H9 (cell line): ENCODE data around the gene STARD3. TPM values are rescaled to one million over a fixed set of nuclear protein-coding genes. Genes with fewer than 3 reads are reported as not detected.
A peak's percentile ranks its signal among the peaks of the same experiment; 100 is the strongest.

Experiments
- DNase-seq: peaks from one replicate; pipeline ENCODE4 v3.0.0-alpha.2; 2017
- H2AFZ ChIP-seq: one replicate; pipeline ENCODE4 v1.6.1; 2013; ENCODE audit warnings: mild to moderate bottlenecking, low read length, control low read depth, moderate library complexity
- H2AK5ac ChIP-seq: 2 replicates; pipeline ENCODE4 v1.6.1; 2013; ENCODE audit warnings: low read length, control low read depth, mixed read lengths; ENCODE audit not compliant: insufficient read length
- H2BK120ac ChIP-seq: one replicate; pipeline ENCODE4 v1.6.1; 2013; ENCODE audit warnings: low read depth, mild to moderate bottlenecking, low read length, control low read depth, inconsistent platforms; ENCODE audit not compliant: poor library complexity, severe bottlenecking
- H2BK12ac ChIP-seq: 2 replicates; pipeline ENCODE4 v1.6.1; 2013; ENCODE audit warnings: low read length, control low read depth, mixed read lengths, low read depth; ENCODE audit not compliant: insufficient read length
- H2BK15ac ChIP-seq: 2 replicates; pipeline ENCODE4 v1.6.1; 2013; ENCODE audit warnings: low read depth, low read length, control low read depth
- H2BK20ac ChIP-seq: one replicate; pipeline ENCODE4 v1.6.1; 2013; ENCODE audit warnings: low read depth, mild to moderate bottlenecking, low read length, control low read depth, inconsistent platforms; ENCODE audit not compliant: poor library complexity, severe bottlenecking
- H2BK5ac ChIP-seq: 2 replicates; pipeline ENCODE4 v1.6.1; 2013; ENCODE audit warnings: low read length, control low read depth, mixed read lengths; ENCODE audit not compliant: insufficient read length
- H3K14ac ChIP-seq: 2 replicates; pipeline ENCODE4 v1.6.1; 2013; ENCODE audit warnings: low read length, control low read depth; ENCODE audit not compliant: insufficient read depth
- H3K18ac ChIP-seq: 2 replicates; pipeline ENCODE4 v1.6.1; 2013; ENCODE audit warnings: low read depth, mild to moderate bottlenecking, mixed read lengths, low read length, control low read depth; ENCODE audit not compliant: insufficient read length
- H3K23ac ChIP-seq: 2 replicates; pipeline ENCODE4 v1.6.1; 2013; ENCODE audit warnings: low read length, control low read depth, mixed read lengths, low read depth; ENCODE audit not compliant: insufficient read length
- H3K23me2 ChIP-seq: 2 replicates; pipeline ENCODE4 v1.6.1; 2013; ENCODE audit warnings: low read depth, mild to moderate bottlenecking, mixed read lengths, low read length, control low read depth; ENCODE audit not compliant: insufficient read length, poor library complexity, severe bottlenecking
- H3K27ac ChIP-seq: 2 replicates; pipeline ENCODE4 v1.5.1; 2013; ENCODE audit warnings: low read length, control low read depth, mixed read lengths, low read depth; ENCODE audit not compliant: insufficient read length
- H3K27me3 ChIP-seq: 2 replicates; pipeline ENCODE4 v1.6.1; 2013; ENCODE audit warnings: low read length, control low read depth, inconsistent platforms; ENCODE audit not compliant: insufficient read depth
- H3K4ac ChIP-seq: 2 replicates; pipeline ENCODE4 v1.6.1; 2013; ENCODE audit warnings: low read depth, mild to moderate bottlenecking, control low read depth, inconsistent platforms, low read length, moderate library complexity
- H3K4me1 ChIP-seq: 2 replicates; pipeline ENCODE4 v1.6.1; 2013; ENCODE audit warnings: low read length, control low read depth, inconsistent platforms; ENCODE audit not compliant: insufficient read depth
- H3K4me2 ChIP-seq: 2 replicates; pipeline ENCODE4 v1.6.1; 2013; ENCODE audit warnings: low read length, control low read depth, mixed read lengths; ENCODE audit not compliant: insufficient read length, insufficient read depth
- H3K56ac ChIP-seq: 2 replicates; pipeline ENCODE4 v1.6.1; 2013; ENCODE audit warnings: low read depth, mild to moderate bottlenecking, mixed read lengths, low read length, control low read depth; ENCODE audit not compliant: insufficient read length
- H3K79me1 ChIP-seq: 2 replicates; pipeline ENCODE4 v1.6.1; 2013; ENCODE audit warnings: low read depth, mild to moderate bottlenecking, moderate library complexity, low read length, control low read depth, inconsistent platforms; ENCODE audit not compliant: insufficient read depth, poor library complexity, severe bottlenecking
- H3K79me2 ChIP-seq: 2 replicates; pipeline ENCODE4 v1.6.1; 2013; ENCODE audit warnings: low read length, control low read depth, inconsistent platforms; ENCODE audit not compliant: insufficient read depth
- H3K9ac ChIP-seq: 2 replicates; pipeline ENCODE4 v1.6.1; 2013; ENCODE audit warnings: low read length, control low read depth, mixed read lengths; ENCODE audit not compliant: insufficient read length; ENCODE audit errors: extremely low read depth
- H3K9me3 ChIP-seq: one replicate; pipeline ENCODE4 v1.6.1; 2013; ENCODE audit warnings: low read depth, low read length, inconsistent platforms; ENCODE audit not compliant: control insufficient read depth
- H3T11ph ChIP-seq: one replicate; pipeline ENCODE4 v1.6.1; 2013; ENCODE audit warnings: mild to moderate bottlenecking, low read length, control low read depth, inconsistent platforms
- H4K20me1 ChIP-seq: one replicate; pipeline ENCODE4 v1.6.1; 2013; ENCODE audit not compliant: control insufficient read depth, insufficient read length, insufficient read depth
- H4K5ac ChIP-seq: 2 replicates; pipeline ENCODE4 v1.6.1; 2013; ENCODE audit warnings: low read depth, mild to moderate bottlenecking, mixed read lengths, low read length, control low read depth; ENCODE audit not compliant: insufficient read length
- H4K8ac ChIP-seq: replicated peaks from 2 replicates; pipeline ENCODE4 v1.6.1; 2013; ENCODE audit warnings: low read length, control low read depth, mixed read lengths, low read depth; ENCODE audit not compliant: insufficient read length
- H4K91ac ChIP-seq: 2 replicates; pipeline ENCODE4 v1.6.1; 2013; ENCODE audit warnings: low read depth, mild to moderate bottlenecking, moderate library complexity, mixed read lengths, low read length, control low read depth; ENCODE audit not compliant: insufficient read length
- H3K27ac Mint-ChIP-seq, 3 experiments: 2 replicates in 2 of 3; 3 replicates in 1 of 3; pipeline ENCODE4 v1.8.0; 2020 to 2021; ENCODE audit warnings: mixed read lengths in 3 of 3, mild to moderate bottlenecking in 1 of 3, moderate library complexity in 1 of 3
- H3K27me3 Mint-ChIP-seq: 2 replicates; pipeline ENCODE4 v1.8.0; 2021; ENCODE audit warnings: low read depth, mild to moderate bottlenecking, moderate library complexity, mixed read lengths
- H3K36me3 Mint-ChIP-seq, 3 experiments: 2 replicates in 2 of 3; 3 replicates in 1 of 3; pipeline ENCODE4 v1.8.0; 2020 to 2021; ENCODE audit warnings: low read depth in 3 of 3, mixed read lengths in 3 of 3; ENCODE audit not compliant: insufficient read depth in 1 of 3
- H3K4me1 Mint-ChIP-seq, 2 experiments: 2 replicates each; pipeline ENCODE4 v1.8.0; 2020; ENCODE audit warnings: mixed read lengths in 2 of 2
- H3K4me3 Mint-ChIP-seq, 2 experiments: 2 replicates in 1 of 2; 3 replicates in 1 of 2; pipeline ENCODE4 v1.8.0; 2020 to 2021; ENCODE audit warnings: mild to moderate bottlenecking in 2 of 2, mixed read lengths in 2 of 2, moderate library complexity in 1 of 2
- H3K9me3 Mint-ChIP-seq, 2 experiments: 2 replicates in 1 of 2; 3 replicates in 1 of 2; pipeline ENCODE4 v1.8.0; 2020; ENCODE audit warnings: mild to moderate bottlenecking in 2 of 2, mixed read lengths in 2 of 2, moderate library complexity in 1 of 2
- WGBS: extraction: QIAGEN DNeasy Blood & Tissue Kit; methylation state at CpG from one replicate; pipeline ENCODE4 v1.1.7; 2013; ENCODE audit warnings: missing lambda C conversion rate, low lambda C conversion rate, mixed read lengths; ENCODE audit not compliant: insufficient read length; ENCODE audit errors: extremely low coverage; 5-methylcytosine and 5-hydroxymethylcytosine counted together
- total RNA-seq: library from RNA; stranded (reverse); gene quantifications from 2 replicates; pipeline ENCODE4 v1.2.1, GENCODE V29; 2021
- TF ChIP-seq, protein P1 (sequence below): fragments of 200-600 bp; sonication (generic); conservative IDR thresholded peaks from 3 replicates; pipeline ENCODE4 v1.8.0; 2021; ENCODE audit warnings: antibody characterized with exemption, mild to moderate bottlenecking

Gene STARD3
- total RNA-seq, 1 experiment from 2014 or later, result 51.3 TPM

DNA sequence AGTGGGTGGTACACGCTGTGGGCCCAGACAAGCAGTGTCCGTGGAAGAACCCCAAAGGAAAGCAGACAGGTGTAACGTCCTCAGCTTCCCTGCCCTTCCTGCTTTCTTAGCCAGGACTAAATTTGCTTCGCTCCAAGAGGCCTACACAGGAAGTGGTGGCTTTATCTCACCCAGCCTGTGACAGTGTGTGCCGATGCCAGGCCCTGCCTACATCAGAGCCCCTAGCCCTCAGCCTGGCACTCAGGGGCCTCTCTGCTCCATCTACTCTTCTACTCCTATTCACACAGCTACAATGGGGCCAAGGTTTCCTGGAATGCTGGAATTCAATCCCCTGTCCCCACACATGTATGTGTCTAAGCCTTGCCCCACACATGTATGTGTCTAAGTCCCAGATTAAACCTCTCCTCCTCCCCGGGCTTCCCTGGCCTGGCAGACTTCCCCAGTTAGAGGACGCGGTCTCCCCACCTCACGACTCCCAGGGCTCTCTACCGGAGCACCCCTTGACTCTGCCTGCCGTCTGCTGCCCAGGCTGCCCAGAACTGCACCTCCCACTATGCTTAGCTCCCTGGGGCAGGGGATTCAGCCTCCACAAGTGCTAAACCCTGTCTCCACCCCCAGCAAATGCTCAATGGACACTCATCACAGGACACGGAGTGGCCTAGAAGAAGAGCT is 42.7 kb downstream of the STARD3 start:
- H3T11ph ChIP-seq, result no peak overlapping the region
- no peaks in the 10 kb centered on the region for H3K79me1 ChIP-seq
- TF ChIP-seq, protein P1, sequence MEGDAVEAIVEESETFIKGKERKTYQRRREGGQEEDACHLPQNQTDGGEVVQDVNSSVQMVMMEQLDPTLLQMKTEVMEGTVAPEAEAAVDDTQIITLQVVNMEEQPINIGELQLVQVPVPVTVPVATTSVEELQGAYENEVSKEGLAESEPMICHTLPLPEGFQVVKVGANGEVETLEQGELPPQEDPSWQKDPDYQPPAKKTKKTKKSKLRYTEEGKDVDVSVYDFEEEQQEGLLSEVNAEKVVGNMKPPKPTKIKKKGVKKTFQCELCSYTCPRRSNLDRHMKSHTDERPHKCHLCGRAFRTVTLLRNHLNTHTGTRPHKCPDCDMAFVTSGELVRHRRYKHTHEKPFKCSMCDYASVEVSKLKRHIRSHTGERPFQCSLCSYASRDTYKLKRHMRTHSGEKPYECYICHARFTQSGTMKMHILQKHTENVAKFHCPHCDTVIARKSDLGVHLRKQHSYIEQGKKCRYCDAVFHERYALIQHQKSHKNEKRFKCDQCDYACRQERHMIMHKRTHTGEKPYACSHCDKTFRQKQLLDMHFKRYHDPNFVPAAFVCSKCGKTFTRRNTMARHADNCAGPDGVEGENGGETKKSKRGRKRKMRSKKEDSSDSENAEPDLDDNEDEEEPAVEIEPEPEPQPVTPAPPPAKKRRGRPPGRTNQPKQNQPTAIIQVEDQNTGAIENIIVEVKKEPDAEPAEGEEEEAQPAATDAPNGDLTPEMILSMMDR, result no peak
- no peaks in the 10 kb centered on the region for H3K27me3 ChIP-seq
- no peak overlapping the region for H3K4me2 ChIP-seq
- Mint-ChIP-seq H3K27ac (peak overlapping the region; percentile 34 to 88 (median 55); a peak in 4 of 7 replicates), H3K9me3 (no peaks in the 10 kb centered on the region), H3K4me3 (no peak overlapping the region), H3K4me1 (peaks cover 32 to 34% of the 10 kb centered on the region in 2 experiments), H3K36me3 (peaks cover 3 to 31% (median 18%) of the 10 kb centered on the region in 3 experiments), H3K27me3 (no peaks in the 10 kb centered on the region)
- H3K27ac ChIP-seq, result no peak overlapping the region
- 0 out of 2 replicates have a peak, but pooled peaks cover 3% of the 10 kb centered on the region for H3K4me1 ChIP-seq
- H2BK5ac ChIP-seq, result no peak overlapping the region
- no peak overlapping the region for H2AFZ ChIP-seq
- H3K4ac ChIP-seq, result no peak overlapping the region
- H3K14ac ChIP-seq, result no peak overlapping the region
- H4K91ac ChIP-seq, result no peak overlapping the region
- H2BK15ac ChIP-seq, result no peak overlapping the region
- no peak overlapping the region for H4K5ac ChIP-seq
- no peak overlapping the region for H2BK120ac ChIP-seq
- H3K56ac ChIP-seq, result no peak overlapping the region
- no peaks in the 10 kb centered on the region for H3K23me2 ChIP-seq
- H3K79me2 ChIP-seq, result no peaks in the 10 kb centered on the region
- no peak for DNase-seq
- H3K18ac ChIP-seq, result no peak overlapping the region
- no peak overlapping the region for H2BK12ac ChIP-seq
- H3K9me3 ChIP-seq, result no peaks in the 10 kb centered on the region
- no peak overlapping the region for H3K9ac ChIP-seq
- no peak overlapping the region for H2BK20ac ChIP-seq
- no peak overlapping the region for H3K23ac ChIP-seq
- H4K8ac ChIP-seq, result no peak overlapping the region
- no CpG with 5 or more reads among the region's 12 CpGs for WGBS
- no peak overlapping the region for H2AK5ac ChIP-seq
- H4K20me1 ChIP-seq, result no peaks in the 10 kb centered on the region
